Bronchial epithelial cell (primary cell): ENCODE measurements around the gene FAM171A1. TPM values are rescaled to one million over a fixed set of nuclear protein-coding genes. Genes with fewer than 3 reads are reported as not detected.

Experiments used
- DNase-seq: peaks from one replicate; pipeline ENCODE4 v3.0.0-alpha.2; 2010; ENCODE audit warnings: low read depth
- FAIRE-seq: peaks from 2 replicates; lab custom pipeline; 2011; peaks lifted over from hg19 to GRCh38; lab: Jason Lieb, UNC
- H3K27me3 ChIP-seq: 2 replicates; pipeline ENCODE4 v1.5.1; 2011; ENCODE audit warnings: low read length; ENCODE audit not compliant: control insufficient read depth, insufficient read depth
- H3K36me3 ChIP-seq: 2 replicates; pipeline ENCODE4 v1.5.1; 2011; ENCODE audit warnings: low read length; ENCODE audit not compliant: control insufficient read depth, insufficient read depth
- H3K4me3 ChIP-seq: 2 replicates; pipeline ENCODE4 v1.5.1; 2011; ENCODE audit warnings: mild to moderate bottlenecking, low read depth, low read length, control low read depth
- total RNA-seq: library from RNA; depleted of rRNA; stranded (reverse); fragments of >200 nt; gene quantifications from 2 replicates; pipeline ENCODE4 v1.2.1, GENCODE V29; 2014
- TF ChIP-seq, protein P1 (sequence below): IDR thresholded peaks from 2 replicates; pipeline ENCODE4 v1.5.1; 2011; ENCODE audit warnings: mild to moderate bottlenecking, moderate library complexity, low read length, control low read depth, inconsistent platforms; ENCODE audit not compliant: insufficient read depth, severe bottlenecking

The FAM171A1 gene
- total RNA-seq, 1 donor from 2014 or later: 2.6 TPM

GRCh38 chr10:15293862-15294842 lies 76.9 kb downstream of the FAM171A1 start:
- TF ChIP-seq, protein P1, sequence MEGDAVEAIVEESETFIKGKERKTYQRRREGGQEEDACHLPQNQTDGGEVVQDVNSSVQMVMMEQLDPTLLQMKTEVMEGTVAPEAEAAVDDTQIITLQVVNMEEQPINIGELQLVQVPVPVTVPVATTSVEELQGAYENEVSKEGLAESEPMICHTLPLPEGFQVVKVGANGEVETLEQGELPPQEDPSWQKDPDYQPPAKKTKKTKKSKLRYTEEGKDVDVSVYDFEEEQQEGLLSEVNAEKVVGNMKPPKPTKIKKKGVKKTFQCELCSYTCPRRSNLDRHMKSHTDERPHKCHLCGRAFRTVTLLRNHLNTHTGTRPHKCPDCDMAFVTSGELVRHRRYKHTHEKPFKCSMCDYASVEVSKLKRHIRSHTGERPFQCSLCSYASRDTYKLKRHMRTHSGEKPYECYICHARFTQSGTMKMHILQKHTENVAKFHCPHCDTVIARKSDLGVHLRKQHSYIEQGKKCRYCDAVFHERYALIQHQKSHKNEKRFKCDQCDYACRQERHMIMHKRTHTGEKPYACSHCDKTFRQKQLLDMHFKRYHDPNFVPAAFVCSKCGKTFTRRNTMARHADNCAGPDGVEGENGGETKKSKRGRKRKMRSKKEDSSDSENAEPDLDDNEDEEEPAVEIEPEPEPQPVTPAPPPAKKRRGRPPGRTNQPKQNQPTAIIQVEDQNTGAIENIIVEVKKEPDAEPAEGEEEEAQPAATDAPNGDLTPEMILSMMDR: no peak
- DNase-seq (no peak), FAIRE-seq (no peak)
- Histone ChIP-seq H3K36me3 (no peaks in the 10 kb centered on the region), H3K4me3 (no peak overlapping the region), H3K27me3 (no peaks in the 10 kb centered on the region)

DNA sequence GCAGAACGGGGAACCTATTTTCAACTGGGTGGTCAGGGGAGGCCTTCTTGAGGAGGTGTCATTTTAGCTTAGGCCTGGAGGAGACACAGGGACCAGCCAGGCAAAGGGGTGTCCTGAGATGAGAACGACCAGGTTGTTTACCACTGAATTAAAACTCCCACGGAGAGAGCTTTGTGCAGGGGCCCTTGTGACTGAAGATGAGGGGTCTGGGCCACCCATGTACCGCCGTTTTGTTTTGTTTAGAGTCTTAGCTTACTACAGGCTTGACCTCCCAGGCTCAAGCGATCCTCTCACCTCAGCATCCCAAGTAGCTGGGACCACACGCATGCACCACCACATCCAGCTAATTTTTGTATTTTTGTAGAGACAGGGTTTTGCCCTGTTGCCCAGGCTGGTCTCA lies 80.4 kb downstream of the FAM171A1 start:
- Histone ChIP-seq H3K4me3 (no peak overlapping the region), H3K27me3 (no peaks in the 10 kb centered on the region), H3K36me3 (no peaks in the 10 kb centered on the region)
- FAIRE-seq (no peak), DNase-seq (no peak)
- TF ChIP-seq, protein P1: no peak

GRCh38 chr10:15290150-15290549 lies 80.9 kb downstream of the FAM171A1 start:
- Histone ChIP-seq H3K4me3 (no peak overlapping the region), H3K36me3 (no peaks in the 10 kb centered on the region), H3K27me3 (no peaks in the 10 kb centered on the region)
- DNase-seq (no peak), FAIRE-seq (no peak)
- TF ChIP-seq, protein P1: no peak

- DNase-seq: no peak
- H3K27me3 ChIP-seq: no peaks in the 10 kb centered on the region
- TF ChIP-seq, protein P1: no peak
- FAIRE-seq: peak; percentile 91
- H3K4me3 ChIP-seq: no peak overlapping the region
- no peaks in the 10 kb centered on the region for H3K36me3 ChIP-seq
These were observed 90.1 kb downstream of the FAM171A1 start for GRCh38 chr10:15280974-15281373.

- Histone ChIP-seq H3K36me3 (no peaks in the 10 kb centered on the region), H3K27me3 (no peaks in the 10 kb centered on the region), H3K4me3 (no peak overlapping the region)
- FAIRE-seq (no peak), DNase-seq (no peak)
- TF ChIP-seq, protein P1: no peak
These were observed 90.6 kb downstream of the FAM171A1 start for GRCh38 chr10:15280462-15280861.
